HepG2 (cell line): ENCODE data around the gene ENPP1. TPM values are rescaled to one million over a fixed set of nuclear protein-coding genes. Genes with fewer than 3 reads are reported as not detected.

Experiments
- ATF7 ChIP-seq, 2 experiments: fragments of 450-650 bp in 1 of 2; sonication (generic) in 1 of 2; formaldehyde crosslinking in 1 of 2; IDR thresholded peaks; 2 replicates each; pipeline versions ENCODE4 v1.4.0 to v1.6.1; 2016 to 2020; ENCODE audit warnings: antibody characterized with exemption in 1 of 2, mild to moderate bottlenecking in 1 of 2, missing genetic modification reagents in 1 of 2
- CEBPB ChIP-seq: IDR thresholded peaks from 2 replicates; pipeline ENCODE4 v1.6.1; 2011; ENCODE audit warnings: low read depth, low read length, improper control_type of control experiment, borderline replicate concordance
- FOXM1 ChIP-seq: sonication (generic); formaldehyde crosslinking; IDR thresholded peaks from 2 replicates; pipeline ENCODE4 v1.5.0; 2020; ENCODE audit warnings: missing genetic modification reagents
- GATAD2A ChIP-seq: IDR thresholded peaks from 2 replicates; pipeline ENCODE4 v1.6.1; 2016
- MYC ChIP-seq: sonication (generic); formaldehyde crosslinking; IDR thresholded peaks from 2 replicates; pipeline ENCODE4 v1.9.0; 2021; ENCODE audit warnings: missing genetic modification reagents, borderline replicate concordance
- SATB2 ChIP-seq: sonication (generic); formaldehyde crosslinking; IDR thresholded peaks from 2 replicates; pipeline ENCODE4 v1.5.0; 2020; ENCODE audit warnings: missing genetic modification reagents
- SYNCRIP ChIP-seq: fragments of 200-400 bp; formaldehyde crosslinking; IDR thresholded peaks from 2 replicates; pipeline ENCODE4 v1.6.1; 2018; ENCODE audit warnings: mild to moderate bottlenecking, low read depth, low read length; ENCODE audit not compliant: insufficient read depth
- XRCC5 ChIP-seq: fragments of 200-400 bp; formaldehyde crosslinking; optimal IDR thresholded peaks from 2 replicates; pipeline ENCODE3; 2017; ENCODE audit warnings: mild to moderate bottlenecking, low read length
- ZNF12 ChIP-seq: sonication (generic); formaldehyde crosslinking; IDR thresholded peaks from 2 replicates; pipeline ENCODE4 v1.5.0; 2020; ENCODE audit warnings: missing genetic modification reagents
- ZNF766 ChIP-seq: sonication (generic); formaldehyde crosslinking; IDR thresholded peaks from 2 replicates; pipeline ENCODE4 v1.5.0; 2020; ENCODE audit warnings: missing genetic modification reagents, borderline replicate concordance
- polyA plus RNA-seq, 8 experiments: library from polyadenylated mRNA; depleted of rRNA in 3 of 8; stranded (reverse) in 7 of 8; unstranded in 1 of 8; fragments of >200 nt; fragmentation: Illumina TruSeq in 4 of 8; extraction: Trizol in 4 of 8; gene quantifications; 2 replicates each; pipeline versions ENCODE4 v1.2.1 to v1.2.3, GENCODE V29; 2011 to 2016; ENCODE audit warnings: low read depth in 4 of 8, missing spikeins in 1 of 8, mixed read lengths in 1 of 8; ENCODE audit not compliant: insufficient read depth in 1 of 8
- total RNA-seq, 5 experiments: library from RNA; depleted of rRNA; stranded (reverse); fragments of >200 nt; fragmentation: Illumina TruSeq; extraction: Trizol; gene quantifications; 2 replicates each; pipeline ENCODE4 v1.2.3, GENCODE V29; 2016; ENCODE audit warnings: low read depth in 1 of 5
- TF ChIP-seq, protein P1 (sequence below): sonication (generic); formaldehyde crosslinking; IDR thresholded peaks from 2 replicates; pipeline ENCODE4 v1.4.0; 2020; ENCODE audit warnings: mild to moderate bottlenecking, missing genetic modification reagents
- TF ChIP-seq, protein P2 (sequence below): sonication (generic); formaldehyde crosslinking; IDR thresholded peaks from 2 replicates; pipeline ENCODE4 v1.4.0; 2020; ENCODE audit warnings: mild to moderate bottlenecking, missing genetic modification reagents
- TF ChIP-seq, protein P3 (sequence below): sonication (generic); formaldehyde crosslinking; IDR thresholded peaks from 2 replicates; pipeline ENCODE4 v1.5.0; 2020; ENCODE audit warnings: mild to moderate bottlenecking, missing genetic modification reagents, borderline replicate concordance
- TF ChIP-seq, protein P4 (sequence below): IDR thresholded peaks from 2 replicates; pipeline ENCODE4 v1.6.1; 2016; ENCODE audit warnings: missing biosample characterization, missing genetic modification reagents, low read depth

ENPP1 gene
- total and polyA plus RNA-seq, 2 of the 13 experiments (the other 11 are each of a cell fraction or from before 2014, with no cell fraction given): 56.5 to 160 TPM

DNA sequence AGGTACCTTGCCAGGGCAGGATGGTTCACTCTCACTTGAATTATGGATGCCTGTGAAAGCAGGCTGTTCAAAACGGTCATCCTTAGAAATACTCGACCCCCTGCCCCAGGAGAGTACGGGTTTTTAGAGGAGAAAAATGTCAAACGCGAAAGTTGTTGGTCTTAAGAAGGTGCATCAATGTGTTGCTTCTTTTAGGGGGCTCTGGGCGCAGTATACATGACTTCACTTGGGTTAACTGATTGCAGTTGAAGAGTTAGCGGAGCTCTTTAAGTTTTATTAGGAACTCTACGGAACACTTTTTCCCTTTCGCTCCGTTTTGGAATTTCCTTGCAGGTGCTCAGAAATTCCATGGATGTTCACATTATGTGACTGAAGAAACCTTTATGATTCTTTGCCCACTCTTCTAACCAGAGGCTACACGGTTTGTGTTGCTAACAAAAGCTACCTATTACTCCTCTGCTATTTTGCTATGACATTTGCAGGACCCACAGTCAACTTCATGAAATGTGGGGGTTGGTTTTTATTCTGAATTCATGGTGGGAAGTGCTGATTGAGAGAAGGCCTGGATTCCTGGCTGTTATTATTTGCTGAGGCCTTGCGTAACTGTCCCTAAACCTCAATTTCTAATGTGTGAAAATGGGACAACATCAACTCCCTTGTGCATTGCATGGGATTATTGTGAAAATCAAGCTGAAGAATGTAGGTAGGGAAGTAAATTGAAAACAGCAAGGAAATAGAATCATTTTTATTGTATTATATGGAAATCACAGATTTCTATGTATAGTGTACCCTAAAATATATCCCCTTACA, 845 bp downstream of the ENPP1 start (continued):
- TF ChIP-seq, protein P1, sequence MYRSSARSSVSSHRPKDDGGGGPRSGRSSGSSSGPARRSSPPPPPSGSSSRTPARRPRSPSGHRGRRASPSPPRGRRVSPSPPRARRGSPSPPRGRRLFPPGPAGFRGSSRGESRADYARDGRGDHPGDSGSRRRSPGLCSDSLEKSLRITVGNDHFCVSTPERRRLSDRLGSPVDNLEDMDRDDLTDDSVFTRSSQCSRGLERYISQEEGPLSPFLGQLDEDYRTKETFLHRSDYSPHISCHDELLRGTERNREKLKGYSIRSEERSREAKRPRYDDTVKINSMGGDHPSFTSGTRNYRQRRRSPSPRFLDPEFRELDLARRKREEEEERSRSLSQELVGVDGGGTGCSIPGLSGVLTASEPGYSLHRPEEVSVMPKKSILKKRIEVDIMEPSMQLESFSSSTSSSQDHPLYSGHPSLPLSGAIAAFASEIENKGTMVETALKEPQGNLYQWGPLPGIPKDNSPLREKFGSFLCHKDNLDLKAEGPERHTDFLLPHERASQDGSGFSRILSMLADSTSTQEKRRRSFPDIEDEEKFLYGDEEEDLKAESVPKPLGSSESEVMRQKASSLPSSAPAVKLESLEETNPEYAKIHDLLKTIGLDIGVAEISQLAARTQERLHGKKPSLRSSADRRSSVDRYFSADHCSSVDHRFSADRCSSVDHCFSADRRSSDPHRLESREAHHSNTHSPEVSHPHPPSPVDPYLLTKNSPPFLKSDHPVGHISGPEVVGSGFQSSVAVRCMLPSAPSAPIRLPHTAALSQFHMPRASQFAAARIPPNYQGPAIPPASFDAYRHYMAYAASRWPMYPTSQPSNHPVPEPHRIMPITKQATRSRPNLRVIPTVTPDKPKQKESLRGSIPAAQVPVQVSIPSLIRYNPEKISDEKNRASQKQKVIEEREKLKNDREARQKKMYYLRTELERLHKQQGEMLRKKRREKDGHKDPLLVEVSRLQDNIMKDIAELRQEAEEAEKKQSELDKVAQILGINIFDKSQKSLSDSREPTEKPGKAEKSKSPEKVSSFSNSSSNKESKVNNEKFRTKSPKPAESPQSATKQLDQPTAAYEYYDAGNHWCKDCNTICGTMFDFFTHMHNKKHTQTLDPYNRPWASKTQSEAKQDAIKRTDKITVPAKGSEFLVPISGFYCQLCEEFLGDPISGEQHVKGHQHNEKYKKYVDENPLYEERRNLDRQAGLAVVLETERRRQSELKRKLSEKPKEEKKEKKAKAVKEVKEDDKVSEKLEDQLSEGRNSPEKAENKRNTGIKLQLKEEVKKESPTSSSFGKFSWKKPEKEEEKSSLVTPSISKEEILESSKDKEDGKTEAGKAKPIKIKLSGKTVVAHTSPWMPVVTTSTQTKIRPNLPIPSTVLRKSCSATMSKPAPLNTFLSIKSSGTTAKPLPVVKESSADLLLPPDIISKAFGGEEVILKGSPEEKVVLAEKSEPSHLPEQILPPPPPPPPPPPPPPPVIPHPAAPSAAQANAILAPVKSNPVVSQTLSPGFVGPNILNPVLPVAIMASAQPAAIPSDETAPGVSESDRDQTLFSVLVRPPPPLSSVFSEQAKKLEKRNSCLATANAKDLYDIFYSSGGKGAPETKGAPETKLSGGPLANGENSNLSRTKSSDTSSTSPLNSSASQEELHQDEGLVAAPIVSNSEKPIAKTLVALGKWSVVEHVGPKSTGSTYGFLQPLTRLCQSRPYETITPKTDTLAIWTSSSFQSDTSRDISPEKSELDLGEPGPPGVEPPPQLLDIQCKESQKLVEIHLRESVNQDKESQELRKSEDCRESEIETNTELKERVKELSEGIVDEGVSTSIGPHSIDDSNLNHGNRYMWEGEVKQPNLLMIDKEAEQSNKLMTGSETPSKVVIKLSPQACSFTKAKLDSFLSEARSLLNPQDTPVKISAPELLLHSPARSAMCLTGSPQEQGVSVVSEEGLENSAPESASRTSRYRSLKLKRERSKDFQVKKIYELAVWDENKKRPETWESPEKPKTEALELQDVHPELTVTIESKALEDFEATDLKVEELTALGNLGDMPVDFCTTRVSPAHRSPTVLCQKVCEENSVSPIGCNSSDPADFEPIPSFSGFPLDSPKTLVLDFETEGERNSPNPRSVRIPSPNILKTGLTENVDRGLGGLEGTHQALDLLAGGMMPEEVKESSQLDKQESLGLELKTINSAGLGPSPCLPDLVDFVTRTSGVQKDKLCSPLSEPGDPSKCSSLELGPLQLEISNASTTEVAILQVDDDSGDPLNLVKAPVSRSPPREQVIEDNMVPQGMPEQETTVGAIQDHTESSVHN: no peak
- no peak for TF ChIP-seq FOXM1 (CRISPR knock-in tag)
- no peak for TF ChIP-seq ZNF12
- TF ChIP-seq, protein P2, sequence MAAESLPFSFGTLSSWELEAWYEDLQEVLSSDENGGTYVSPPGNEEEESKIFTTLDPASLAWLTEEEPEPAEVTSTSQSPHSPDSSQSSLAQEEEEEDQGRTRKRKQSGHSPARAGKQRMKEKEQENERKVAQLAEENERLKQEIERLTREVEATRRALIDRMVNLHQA: no peak
- 0 out of 2 replicates have a peak, but pooled peaks have one; percentile 36 for TF ChIP-seq SATB2 (CRISPR knock-in tag)
- peak; percentile 25 for TF ChIP-seq XRCC5
- TF ChIP-seq GATAD2A (CRISPR knock-in tag): 0 out of 2 replicates have a peak, but pooled peaks have one; percentile 4
- TF ChIP-seq, protein P3, sequence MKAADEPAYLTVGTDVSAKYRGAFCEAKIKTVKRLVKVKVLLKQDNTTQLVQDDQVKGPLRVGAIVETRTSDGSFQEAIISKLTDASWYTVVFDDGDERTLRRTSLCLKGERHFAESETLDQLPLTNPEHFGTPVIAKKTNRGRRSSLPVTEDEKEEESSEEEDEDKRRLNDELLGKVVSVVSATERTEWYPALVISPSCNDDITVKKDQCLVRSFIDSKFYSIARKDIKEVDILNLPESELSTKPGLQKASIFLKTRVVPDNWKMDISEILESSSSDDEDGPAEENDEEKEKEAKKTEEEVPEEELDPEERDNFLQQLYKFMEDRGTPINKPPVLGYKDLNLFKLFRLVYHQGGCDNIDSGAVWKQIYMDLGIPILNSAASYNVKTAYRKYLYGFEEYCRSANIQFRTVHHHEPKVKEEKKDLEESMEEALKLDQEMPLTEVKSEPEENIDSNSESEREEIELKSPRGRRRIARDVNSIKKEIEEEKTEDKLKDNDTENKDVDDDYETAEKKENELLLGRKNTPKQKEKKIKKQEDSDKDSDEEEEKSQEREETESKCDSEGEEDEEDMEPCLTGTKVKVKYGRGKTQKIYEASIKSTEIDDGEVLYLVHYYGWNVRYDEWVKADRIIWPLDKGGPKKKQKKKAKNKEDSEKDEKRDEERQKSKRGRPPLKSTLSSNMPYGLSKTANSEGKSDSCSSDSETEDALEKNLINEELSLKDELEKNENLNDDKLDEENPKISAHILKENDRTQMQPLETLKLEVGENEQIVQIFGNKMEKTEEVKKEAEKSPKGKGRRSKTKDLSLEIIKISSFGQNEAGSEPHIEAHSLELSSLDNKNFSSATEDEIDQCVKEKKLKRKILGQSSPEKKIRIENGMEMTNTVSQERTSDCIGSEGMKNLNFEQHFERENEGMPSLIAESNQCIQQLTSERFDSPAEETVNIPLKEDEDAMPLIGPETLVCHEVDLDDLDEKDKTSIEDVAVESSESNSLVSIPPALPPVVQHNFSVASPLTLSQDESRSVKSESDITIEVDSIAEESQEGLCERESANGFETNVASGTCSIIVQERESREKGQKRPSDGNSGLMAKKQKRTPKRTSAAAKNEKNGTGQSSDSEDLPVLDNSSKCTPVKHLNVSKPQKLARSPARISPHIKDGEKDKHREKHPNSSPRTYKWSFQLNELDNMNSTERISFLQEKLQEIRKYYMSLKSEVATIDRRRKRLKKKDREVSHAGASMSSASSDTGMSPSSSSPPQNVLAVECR (CRISPR knock-in tag): no peak
- no peak for TF ChIP-seq MYC
- peak; percentile 82 for TF ChIP-seq CEBPB
- TF ChIP-seq ATF7 (IDR thresholded peaks at IDR 0.05): no peak
- TF ChIP-seq ATF7 (CRISPR knock-in tag; IDR thresholded peaks at IDR 0.05): no peak
- TF ChIP-seq ZNF766 (CRISPR knock-in tag): no peak
- TF ChIP-seq, protein P4, sequence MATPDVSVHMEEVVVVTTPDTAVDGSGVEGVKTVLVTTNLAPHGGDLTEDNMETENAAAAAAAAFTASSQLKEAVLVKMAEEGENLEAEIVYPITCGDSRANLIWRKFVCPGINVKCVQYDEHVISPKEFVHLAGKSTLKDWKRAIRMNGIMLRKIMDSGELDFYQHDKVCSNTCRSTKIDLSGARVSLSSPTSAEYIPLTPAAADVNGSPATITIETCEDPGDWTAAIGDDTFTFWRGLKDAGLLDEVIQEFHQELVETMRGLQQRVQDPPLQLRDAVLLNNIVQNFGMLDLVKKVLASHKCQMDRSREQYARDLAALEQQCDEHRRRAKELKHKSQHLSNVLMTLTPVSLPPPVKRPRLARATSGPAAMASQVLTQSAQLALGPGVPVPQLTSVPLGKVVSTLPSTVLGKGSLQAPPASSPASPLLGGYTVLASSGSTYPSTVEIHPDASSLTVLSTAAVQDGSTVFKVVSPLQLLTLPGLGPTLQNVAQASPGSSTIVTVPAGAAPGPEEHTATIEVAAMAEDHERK (CRISPR knock-in tag): no peak
- TF ChIP-seq SYNCRIP: no peak
